HL-60/S4 (cell line): ENCODE results near the gene SLCO1A2.
"Not testable (repeated sequence)": the region's sequence is repeated elsewhere in the genome, so short reads cannot be mapped to it uniquely, and the experiment has no call there.

Source experiments
- in situ Hi-C: fragments of 300-500 bp; cut with MboI; formaldehyde crosslinking; loops from 2 replicates; pipeline ENCODE4 v1.14.3; 2022; ENCODE audit warnings: low sequenced_read_pairs

Gene SLCO1A2

GRCh38 chr12:21334771-21335325, at the start of gene SLCO1A2:
TSS of gene SLCO1A2 (minus strand) at chr12:21334917. CDS start at chr12:21334647, 270 bp downstream.
- in situ Hi-C loops = no loop called here

- in situ Hi-C loops = no loop called here
Observed at GRCh38 chr12:21384261-21384660, 49.5 kb upstream of the SLCO1A2 start.

- in situ Hi-C loops = not testable (repeated sequence)
Observed at GRCh38 chr12:21381320-21381719, 46.6 kb upstream of the SLCO1A2 start.

GRCh38 chr12:21379218-21379617, 44.5 kb upstream of the SLCO1A2 start:
- in situ Hi-C loops = no loop called here

DNA sequence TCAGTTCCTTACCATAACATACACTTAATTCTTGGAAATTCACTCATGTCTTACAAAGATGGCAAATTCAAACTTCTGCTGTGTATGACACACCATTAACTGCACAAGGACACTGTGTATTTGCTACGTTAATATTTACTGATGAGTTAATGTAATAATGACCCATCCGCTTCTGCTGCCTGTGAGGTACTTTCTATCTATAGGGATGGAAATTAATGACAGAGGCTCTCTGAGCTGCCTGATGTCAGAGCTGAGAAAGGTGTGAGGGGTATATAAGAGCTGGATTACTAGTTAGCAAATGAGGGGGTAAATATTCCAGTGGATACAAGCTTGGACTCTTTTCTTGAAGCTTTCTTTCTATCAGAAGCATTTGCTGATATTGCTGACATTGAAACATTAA, 37.9 kb upstream of the SLCO1A2 start, which contains the start of gene IAPP:
Gene IAPP (plus strand): TSS at position 301 of the 400 bp plus-strand sequence. CDS start 450 bp downstream, outside the sequence.
- in situ Hi-C loops = no loop called here

- in situ Hi-C loops = no loop called here
Observed at GRCh38 chr12:21370845-21371449, 36.2 kb upstream of the SLCO1A2 start.

DNA sequence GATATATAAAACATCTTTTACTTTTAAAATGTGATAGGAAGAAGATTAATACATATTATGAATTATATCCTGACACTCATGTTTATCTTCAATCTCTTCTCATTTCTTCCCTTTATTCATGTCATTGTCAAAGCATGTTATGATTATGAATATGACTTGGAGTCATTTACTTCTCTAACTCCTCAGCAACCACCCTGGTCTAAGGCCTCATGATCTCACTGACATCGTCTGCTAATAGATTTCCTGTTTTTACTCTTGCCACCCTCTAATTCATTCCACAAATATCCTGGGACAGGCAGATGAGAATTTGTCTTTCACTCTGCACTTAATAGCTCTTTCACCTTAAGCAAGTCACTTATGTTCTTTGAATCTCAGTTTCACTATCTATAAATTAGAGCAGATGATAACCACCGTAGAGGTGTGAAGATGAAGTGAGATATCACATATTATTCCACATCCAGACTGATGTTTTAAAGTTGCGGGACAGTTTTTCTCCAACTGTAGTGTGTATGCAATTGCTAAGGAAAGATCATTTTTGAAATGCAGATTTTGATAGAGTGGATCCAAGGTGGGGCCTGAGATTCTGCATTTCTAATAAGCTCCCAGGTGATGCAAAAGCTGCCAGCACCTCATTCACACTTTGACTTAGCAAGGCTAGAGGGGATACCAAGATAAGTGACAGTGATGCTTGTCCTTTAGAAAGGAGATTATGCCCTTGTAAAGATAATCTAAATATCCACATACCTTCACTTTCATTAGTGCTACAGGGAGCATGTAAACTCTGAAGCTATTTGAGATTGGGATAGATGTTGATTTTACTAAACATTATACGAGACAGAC, 34.6 kb upstream of the SLCO1A2 start:
- in situ Hi-C loops = no loop called here

DNA sequence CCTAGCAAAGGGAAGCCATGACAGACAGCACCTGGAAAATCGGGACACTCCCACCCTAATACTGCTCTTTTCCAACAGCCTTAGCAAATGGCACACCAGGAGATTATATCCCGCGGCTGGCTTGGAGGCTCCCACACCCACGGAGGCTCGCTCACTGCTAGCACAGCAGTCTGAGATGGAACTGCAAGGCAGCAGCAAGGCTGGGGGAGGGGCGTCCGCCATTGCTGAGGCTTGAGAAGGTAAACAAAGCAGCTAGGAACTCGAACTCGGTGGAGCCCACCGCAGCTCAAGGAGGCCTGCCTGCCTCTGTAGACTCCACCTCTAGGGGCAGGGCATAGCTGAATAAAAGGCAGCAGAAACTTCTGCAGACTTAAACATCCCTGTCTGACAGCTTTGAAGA, 25.9 kb upstream of the SLCO1A2 start:
- in situ Hi-C loops = not testable (repeated sequence)

- in situ Hi-C loops = no loop called here
Observed at GRCh38 chr12:21354641-21355040, 19.9 kb upstream of the SLCO1A2 start.

DNA sequence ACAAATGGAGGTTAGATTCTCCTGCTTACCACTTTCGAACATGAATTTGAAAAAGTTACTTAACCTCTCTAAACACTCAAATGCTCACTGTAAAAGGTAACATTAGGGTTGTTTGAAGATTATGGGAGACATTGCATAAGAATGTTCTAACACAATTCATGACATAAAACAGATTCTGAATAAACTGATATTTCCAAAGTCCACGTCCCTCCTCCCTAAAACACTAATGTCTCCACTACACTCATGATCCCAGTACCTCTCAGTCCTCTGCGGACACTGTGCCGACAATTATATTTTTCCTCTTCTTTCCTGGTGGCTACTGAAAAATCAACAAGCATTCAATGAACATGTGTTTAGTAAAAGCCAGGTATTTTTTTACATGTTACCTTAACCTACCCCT, 19.2 kb upstream of the SLCO1A2 start:
- in situ Hi-C loops = no loop called here

DNA sequence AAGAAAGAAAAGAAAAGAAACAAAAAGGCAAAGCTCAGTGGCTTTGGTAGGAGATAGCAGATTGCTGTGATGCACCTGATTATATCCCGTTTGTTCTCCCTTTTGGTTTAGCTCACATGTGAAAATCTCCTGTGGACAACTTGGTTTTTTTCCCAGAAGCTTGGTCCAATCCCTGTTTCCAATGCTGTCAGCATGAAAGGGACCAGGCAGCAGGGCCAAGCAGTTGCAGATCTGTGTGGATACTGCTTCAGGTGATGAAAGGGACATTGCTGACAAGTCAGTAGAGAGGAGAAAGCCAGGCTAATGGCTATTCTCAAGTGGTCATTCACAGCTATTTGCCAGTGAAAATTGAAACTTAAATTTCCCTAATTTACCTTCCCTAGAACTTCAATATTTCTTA, 18.8 kb upstream of the SLCO1A2 start:
- in situ Hi-C loops = no loop called here

GRCh38 chr12:21350975-21351374, 16.3 kb upstream of the SLCO1A2 start:
- in situ Hi-C loops = no loop called here

DNA sequence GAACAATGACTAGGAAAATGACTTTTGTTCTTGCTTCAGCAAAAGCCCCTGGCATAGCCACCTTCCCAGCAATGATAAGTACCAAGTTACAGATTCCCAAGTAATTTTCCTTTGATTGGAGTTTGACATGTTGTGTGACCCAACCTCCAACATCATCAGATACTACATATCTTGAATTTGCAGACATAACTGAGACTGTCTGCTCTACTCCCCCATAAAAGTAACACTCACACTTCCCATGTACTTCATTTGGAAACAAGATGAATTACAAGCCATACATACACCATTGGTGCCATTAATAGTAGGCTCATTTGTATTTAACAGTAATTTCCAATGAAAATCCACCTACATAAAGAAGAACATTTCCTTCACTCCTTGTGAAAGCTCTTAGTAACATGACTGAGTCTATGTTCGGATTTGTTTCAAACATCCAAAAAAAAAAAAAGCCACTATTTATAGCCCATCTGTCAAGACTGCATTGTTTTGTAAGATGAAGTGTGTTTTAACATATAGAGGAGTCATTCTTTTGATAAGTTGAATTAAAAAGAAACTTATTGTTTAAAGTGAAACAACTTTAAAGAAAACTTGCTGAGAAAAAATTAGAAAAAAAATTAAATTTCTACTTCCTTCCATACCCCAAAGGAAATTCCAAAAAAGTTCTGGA, 12.0 kb upstream of the SLCO1A2 start:
- in situ Hi-C loops = no loop called here

DNA sequence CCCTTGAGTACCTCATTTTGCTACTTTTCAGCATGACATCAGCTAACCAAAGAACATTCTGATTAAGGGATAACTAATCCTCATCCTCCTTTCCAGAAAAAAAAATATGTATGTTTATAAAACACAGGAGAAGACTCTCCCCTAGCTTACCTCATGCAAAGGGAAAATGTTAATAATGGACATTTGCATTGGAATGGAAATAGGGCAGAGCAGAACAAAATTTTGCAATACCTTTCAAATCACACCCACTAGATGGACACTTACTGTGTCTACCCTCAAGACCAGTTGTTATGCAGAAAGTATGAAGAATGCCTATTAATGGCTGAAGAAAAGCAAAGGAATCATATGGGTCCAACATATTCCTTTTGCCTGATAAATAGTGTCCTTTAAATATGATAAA, 8.9 kb upstream of the SLCO1A2 start:
- in situ Hi-C loops = no loop called here

DNA sequence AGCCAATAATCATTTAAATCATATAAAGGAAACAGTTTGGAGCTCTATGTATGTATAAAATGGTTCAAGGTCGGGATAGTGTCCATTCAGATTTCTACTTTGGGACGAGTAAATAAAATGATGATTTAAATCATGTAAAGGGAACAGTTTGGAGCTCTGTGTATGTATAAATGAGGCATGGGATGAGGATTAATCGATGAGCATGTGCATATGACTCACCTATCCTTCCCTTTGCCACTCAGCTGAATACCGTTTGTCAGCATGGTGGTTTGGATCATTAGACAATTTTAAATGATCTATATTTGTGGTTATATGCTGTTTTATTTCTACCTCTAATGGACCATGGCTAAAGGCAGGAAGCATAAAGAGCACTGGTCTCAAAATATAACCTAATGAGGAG, 7.1 kb upstream of the SLCO1A2 start:
- in situ Hi-C loops = no loop called here

DNA sequence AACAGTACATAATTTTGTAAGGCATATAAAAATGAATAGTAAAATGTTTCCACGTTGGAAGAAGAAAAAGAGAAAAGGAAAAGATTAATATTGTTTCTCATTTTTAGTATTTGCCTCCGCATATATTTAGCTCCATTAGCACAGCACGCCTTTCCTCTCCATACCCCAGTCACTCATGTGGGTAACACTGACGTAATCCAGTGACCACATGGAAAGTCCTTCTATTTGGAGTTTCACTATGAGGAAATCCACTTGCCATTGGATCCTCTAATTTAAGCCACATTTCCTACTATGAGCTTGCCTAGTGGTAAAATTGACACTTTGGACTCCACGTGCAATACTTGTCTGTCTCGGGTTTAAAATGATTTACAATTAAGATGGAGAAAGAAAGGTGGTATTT, 5.7 kb upstream of the SLCO1A2 start:
- in situ Hi-C loops = no loop called here

GRCh38 chr12:21339921-21340320, 5.2 kb upstream of the SLCO1A2 start:
- in situ Hi-C loops = no loop called here

DNA sequence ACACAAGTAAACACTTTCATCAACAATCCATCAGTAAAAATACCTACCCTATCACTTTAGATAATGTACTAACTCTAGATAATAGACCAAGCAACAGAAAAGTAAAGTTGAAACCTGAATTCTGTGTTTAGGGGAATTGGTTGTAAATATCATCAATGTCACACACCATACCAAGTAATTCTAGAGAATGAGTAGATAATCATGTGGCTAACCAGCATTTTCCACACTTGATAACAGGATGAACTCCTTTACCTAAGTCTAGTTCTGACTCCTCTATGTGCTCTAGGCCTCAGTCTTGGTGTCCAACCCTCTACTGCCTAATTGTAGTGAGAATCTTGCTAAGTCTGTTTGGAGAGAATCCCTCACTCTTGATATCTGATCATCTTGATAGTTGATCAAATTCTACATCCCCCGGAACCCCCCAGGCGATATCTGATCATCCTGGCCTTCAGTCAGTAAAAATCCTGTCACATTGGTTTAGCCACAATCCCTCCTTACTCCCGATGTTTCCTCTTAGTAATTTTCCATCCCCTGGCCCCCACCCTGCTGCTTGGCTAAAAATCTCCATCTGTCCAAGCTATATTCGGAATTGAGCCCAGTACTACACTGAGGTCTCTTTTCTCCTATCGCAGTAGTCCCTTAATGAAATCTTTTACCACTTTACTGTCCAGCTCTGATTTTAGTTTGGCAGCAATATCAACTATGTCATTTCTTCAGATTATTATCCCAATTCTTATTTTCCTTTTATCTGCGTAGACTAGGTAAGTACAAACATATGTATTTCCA, 3.4 kb upstream of the SLCO1A2 start:
- in situ Hi-C loops = no loop called here

DNA sequence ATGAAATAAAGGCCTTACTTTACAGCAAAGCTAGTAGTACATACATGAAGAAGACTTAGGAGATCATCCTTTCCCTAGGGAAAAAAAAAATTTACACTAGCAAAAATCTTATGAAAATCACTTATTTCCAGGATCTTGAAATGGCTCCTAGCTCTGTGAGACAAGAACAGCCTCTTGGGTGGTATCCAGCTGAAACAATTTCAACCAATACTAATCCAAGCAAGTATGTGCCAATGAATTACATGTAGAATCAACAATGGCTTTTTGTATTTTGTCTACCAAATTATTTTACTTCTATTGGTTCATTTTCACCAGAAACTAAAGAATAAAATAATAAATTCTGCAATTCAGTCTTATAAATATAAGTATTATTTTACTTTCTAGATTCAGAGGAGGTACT, 2.7 kb upstream of the SLCO1A2 start:
- in situ Hi-C loops = no loop called here

DNA sequence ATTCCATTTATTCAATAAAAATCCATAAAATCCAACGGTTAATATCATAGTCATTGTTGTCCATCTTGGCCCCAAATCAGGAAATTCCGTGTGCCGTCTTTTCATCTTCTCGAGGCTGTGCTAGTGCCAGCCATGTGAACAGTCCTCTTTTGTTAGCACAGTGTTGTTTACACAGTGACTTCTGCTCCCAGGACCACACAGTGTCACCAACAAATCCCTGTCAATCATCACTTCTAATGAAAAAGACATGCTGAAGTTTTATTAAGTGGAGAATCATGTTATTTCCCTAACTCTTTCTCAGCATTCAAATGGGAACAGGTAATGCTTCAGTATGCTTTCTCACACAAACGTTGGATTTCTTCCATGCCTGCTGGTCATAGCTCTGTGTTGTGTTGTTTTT, 1.9 kb upstream of the SLCO1A2 start:
- in situ Hi-C loops = no loop called here
